ENCODE measurements around the gene TBC1D21.

- TF ChIP-seq GATA3 (IDR thresholded peaks at IDR 0.05; ENCODE audit: low read depth, low read length) (no peak), GATA2 (IDR thresholded peaks at IDR 0.05; ENCODE audit: low read depth, low read length) (no peak)
Measured at GRCh38 chr15:73915082-73915481, 41.7 kb downstream of the TBC1D21 start.

Measured in SH-SY5Y (cell line).